ENCODE results near the gene LSM12.

LSM12 gene

DNA sequence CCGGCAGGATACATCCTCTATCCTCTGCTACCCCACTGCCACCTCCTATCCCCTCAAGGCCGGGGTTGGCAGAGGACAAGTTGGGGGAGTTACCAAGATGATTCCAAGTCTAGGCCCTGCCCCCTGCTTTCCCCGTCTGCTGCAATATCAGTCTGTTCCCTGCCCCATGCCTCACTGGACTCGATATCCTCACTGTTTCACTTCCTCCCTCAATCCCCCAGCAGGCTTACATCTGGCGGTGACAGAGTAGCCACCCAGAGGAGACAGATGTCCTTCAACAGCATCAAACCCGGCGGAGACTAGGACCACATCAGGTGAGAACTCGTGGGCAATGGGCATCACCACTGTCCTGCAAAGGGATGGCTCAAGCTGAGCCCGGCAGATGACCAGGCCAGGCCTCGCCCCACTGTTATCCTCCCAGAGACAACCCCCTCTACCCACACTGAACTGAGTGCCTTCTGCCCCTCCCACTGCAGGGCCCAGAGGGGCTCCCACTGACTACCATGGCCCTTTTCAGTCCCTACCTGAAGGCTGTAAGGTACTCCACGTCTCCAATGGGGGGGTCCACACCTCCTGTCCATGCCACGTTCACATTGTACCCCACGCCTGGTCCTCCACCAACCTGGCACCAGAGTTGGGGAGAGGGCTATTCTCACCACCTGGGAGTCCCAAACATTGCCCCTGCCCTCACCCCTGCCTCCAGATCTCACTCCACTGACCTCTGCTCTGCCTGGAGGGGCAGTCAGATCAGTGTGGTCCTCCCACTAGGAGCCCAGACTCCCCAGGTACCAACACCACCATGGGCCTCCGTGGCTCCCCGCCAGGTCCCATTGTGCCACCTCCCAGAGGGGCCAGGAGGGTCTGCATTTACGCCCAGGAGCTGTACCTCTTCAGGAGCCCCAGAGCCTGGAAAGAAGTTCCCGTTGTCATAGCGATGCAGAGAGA, 13.7 kb upstream of the LSM12 start:
- TF ChIP-seq CTCF (conservative IDR thresholded peaks at IDR 0.05; ENCODE audit: low read length), result no peak
- H3K4me3 ChIP-seq (ENCODE audit: low read length), result no peak overlapping the region
- DNase-seq (ENCODE audit: low read depth), result no peak

DNA sequence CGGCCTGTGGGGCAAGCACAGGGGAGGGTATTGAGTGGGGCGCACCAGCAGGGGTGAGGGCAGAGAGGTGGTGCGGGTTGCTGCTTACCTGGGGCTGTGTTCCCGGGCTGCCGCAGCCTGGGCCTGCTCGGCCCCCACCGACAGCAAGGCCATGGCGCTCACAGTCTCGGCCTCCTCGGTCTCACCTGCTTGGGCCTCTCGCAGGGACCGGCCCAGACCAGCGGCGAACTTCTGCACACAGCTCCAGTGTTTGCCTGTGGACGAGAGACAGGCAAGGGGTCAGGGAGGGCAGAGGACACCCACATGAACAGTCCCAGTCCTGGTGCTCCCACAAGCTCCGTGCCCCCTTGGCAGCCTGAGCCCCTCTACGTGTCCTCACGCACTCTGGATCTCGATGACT, 11.9 kb upstream of the LSM12 start:
- H3K4me3 ChIP-seq (ENCODE audit: low read length), result no peak overlapping the region
- TF ChIP-seq CTCF (conservative IDR thresholded peaks at IDR 0.05; ENCODE audit: low read length), result no peak
- DNase-seq (ENCODE audit: low read depth), result no peak

- DNase-seq (ENCODE audit: low read depth), result no peak
- no peak overlapping the region for H3K4me3 ChIP-seq (ENCODE audit: low read length)
- TF ChIP-seq CTCF (conservative IDR thresholded peaks at IDR 0.05; ENCODE audit: low read length), result no peak
Measured at GRCh38 chr17:44077595-44077909, 11.1 kb upstream of the LSM12 start.

- TF ChIP-seq CTCF (conservative IDR thresholded peaks at IDR 0.05; ENCODE audit: low read length), result no peak
- no peak overlapping the region for H3K4me3 ChIP-seq (ENCODE audit: low read length)
- DNase-seq (ENCODE audit: low read depth), result no peak
Measured at GRCh38 chr17:44076716-44077594, 10.5 kb upstream of the LSM12 start.

- no peak for TF ChIP-seq CTCF (conservative IDR thresholded peaks at IDR 0.05; ENCODE audit: low read length)
- no peak overlapping the region for H3K4me3 ChIP-seq (ENCODE audit: low read length)
- no peak for DNase-seq (ENCODE audit: low read depth)
Measured at GRCh38 chr17:44075598-44076293, 9.3 kb upstream of the LSM12 start.

GRCh38 chr17:44074911-44075285, 8.4 kb upstream of the LSM12 start:
- no peak for DNase-seq (ENCODE audit: low read depth)
- no peak overlapping the region for H3K4me3 ChIP-seq (ENCODE audit: low read length)
- no peak for TF ChIP-seq CTCF (conservative IDR thresholded peaks at IDR 0.05; ENCODE audit: low read length)

All from AG10803 (cell line).